ENCODE data around the gene CCR2.
"Not testable (repeated sequence)": the region's sequence is repeated elsewhere in the genome, so short reads cannot be mapped to it uniquely, and the experiment has no call there.

Gene CCR2

GRCh38 chr3:46381625-46382024, 27.7 kb downstream of the CCR2 start:
- no peak overlapping the region for H3K27ac ChIP-seq (ENCODE audit: low read depth, low read length)
- 80% methylated on average over 3 of the region's 3 CpGs for WGBS
- peaks cover 10% of the 10 kb centered on the region for H3K4me1 ChIP-seq (ENCODE audit: insufficient read depth, low read length)

GRCh38 chr3:46383211-46383950, 29.5 kb downstream of the CCR2 start:
- Histone ChIP-seq H3K27ac (ENCODE audit: low read depth, low read length) (no peak overlapping the region), H3K36me3 (ENCODE audit: insufficient read depth, low read length) (no peaks in the 10 kb centered on the region), H3K27me3 (ENCODE audit: insufficient read depth, low read length) (no peaks in the 10 kb centered on the region), H3K9ac (ENCODE audit: low read depth, low read length) (no peak overlapping the region), H3K4me1 (ENCODE audit: insufficient read depth, low read length) (peaks cover 10% of the 10 kb centered on the region), H3K9me3 (ENCODE audit: insufficient read depth, low read depth, low read length) (no peaks in the 10 kb centered on the region), H3K4me3 (ENCODE audit: low read length) (no peak overlapping the region)
- WGBS, result 88% methylated on average over 5 of the region's 6 CpGs

More at GRCh38 chr3:46381625-46382024, 27.7 kb downstream of the CCR2 start:
- no peak overlapping the region for H3K9ac ChIP-seq (ENCODE audit: low read depth, low read length)
- no peaks in the 10 kb centered on the region for H3K36me3 ChIP-seq (ENCODE audit: insufficient read depth, low read length)
- H3K27me3 ChIP-seq (ENCODE audit: insufficient read depth, low read length), result no peaks in the 10 kb centered on the region
- H3K4me3 ChIP-seq (ENCODE audit: low read length), result no peak overlapping the region
- no peaks in the 10 kb centered on the region for H3K9me3 ChIP-seq (ENCODE audit: insufficient read depth, low read depth, low read length)

- Histone ChIP-seq H3K9ac (ENCODE audit: low read depth, low read length) (no peak overlapping the region), H3K4me1 (ENCODE audit: insufficient read depth, low read length) (peaks cover 10% of the 10 kb centered on the region), H3K9me3 (ENCODE audit: insufficient read depth, low read depth, low read length) (no peaks in the 10 kb centered on the region), H3K4me3 (ENCODE audit: low read length) (no peak overlapping the region), H3K27me3 (ENCODE audit: insufficient read depth, low read length) (no peaks in the 10 kb centered on the region), H3K27ac (ENCODE audit: low read depth, low read length) (no peak overlapping the region), H3K36me3 (ENCODE audit: insufficient read depth, low read length) (no peaks in the 10 kb centered on the region)
- WGBS, result 83% methylated on average over 5 of the region's 5 CpGs
These were observed 30.0 kb downstream of the CCR2 start for GRCh38 chr3:46383951-46384330.

GRCh38 chr3:46386205-46386604, 32.3 kb downstream of the CCR2 start:
- H3K9ac ChIP-seq (ENCODE audit: low read depth, low read length), result no peak overlapping the region
- no peaks in the 10 kb centered on the region for H3K27me3 ChIP-seq (ENCODE audit: insufficient read depth, low read length)
- no peaks in the 10 kb centered on the region for H3K4me1 ChIP-seq (ENCODE audit: insufficient read depth, low read length)
- no peaks in the 10 kb centered on the region for H3K9me3 ChIP-seq (ENCODE audit: insufficient read depth, low read depth, low read length)
- no peak overlapping the region for H3K4me3 ChIP-seq (ENCODE audit: low read length)
- WGBS, result 83% methylated on average over 4 of the region's 4 CpGs
- H3K36me3 ChIP-seq (ENCODE audit: insufficient read depth, low read length), result no peaks in the 10 kb centered on the region
- no peak overlapping the region for H3K27ac ChIP-seq (ENCODE audit: low read depth, low read length)

GRCh38 chr3:46388847-46389246, 34.9 kb downstream of the CCR2 start:
- H3K36me3 ChIP-seq (ENCODE audit: insufficient read depth, low read length); H3K27me3 ChIP-seq (ENCODE audit: insufficient read depth, low read length); H3K9ac ChIP-seq (ENCODE audit: low read depth, low read length); H3K27ac ChIP-seq (ENCODE audit: low read depth, low read length); H3K4me1 ChIP-seq (ENCODE audit: insufficient read depth, low read length); H3K4me3 ChIP-seq (ENCODE audit: low read length); H3K9me3 ChIP-seq (ENCODE audit: insufficient read depth, low read depth, low read length): not testable (repeated sequence)
- WGBS, result 92% methylated on average over 4 of the region's 4 CpGs

- Histone ChIP-seq H3K9ac (ENCODE audit: low read depth, low read length) (no peak overlapping the region), H3K9me3 (ENCODE audit: insufficient read depth, low read depth, low read length) (no peaks in the 10 kb centered on the region), H3K27ac (ENCODE audit: low read depth, low read length) (no peak overlapping the region), H3K4me1 (ENCODE audit: insufficient read depth, low read length) (no peaks in the 10 kb centered on the region), H3K27me3 (ENCODE audit: insufficient read depth, low read length) (no peaks in the 10 kb centered on the region), H3K36me3 (ENCODE audit: insufficient read depth, low read length) (no peaks in the 10 kb centered on the region), H3K4me3 (ENCODE audit: low read length) (no peak overlapping the region)
- WGBS, result 85% methylated on average over 6 of the region's 6 CpGs
These were observed 35.4 kb downstream of the CCR2 start for GRCh38 chr3:46389306-46389705.

- H3K36me3 ChIP-seq (ENCODE audit: insufficient read depth, low read length); H3K9me3 ChIP-seq (ENCODE audit: insufficient read depth, low read depth, low read length); H3K4me3 ChIP-seq (ENCODE audit: low read length); H3K27ac ChIP-seq (ENCODE audit: low read depth, low read length); H3K4me1 ChIP-seq (ENCODE audit: insufficient read depth, low read length); H3K9ac ChIP-seq (ENCODE audit: low read depth, low read length); H3K27me3 ChIP-seq (ENCODE audit: insufficient read depth, low read length): not testable (repeated sequence)
- 90% methylated on average over 5 of the region's 5 CpGs for WGBS
These were observed 37.6 kb downstream of the CCR2 start for GRCh38 chr3:46391526-46391925.

GRCh38 chr3:46393011-46393410, 39.1 kb downstream of the CCR2 start:
- no peaks in the 10 kb centered on the region for H3K9me3 ChIP-seq (ENCODE audit: insufficient read depth, low read depth, low read length)
- H3K4me1 ChIP-seq (ENCODE audit: insufficient read depth, low read length), result no peaks in the 10 kb centered on the region
- no peak overlapping the region for H3K9ac ChIP-seq (ENCODE audit: low read depth, low read length)
- no peaks in the 10 kb centered on the region for H3K36me3 ChIP-seq (ENCODE audit: insufficient read depth, low read length)
- 70% methylated on average over 2 of the region's 2 CpGs for WGBS
- no peak overlapping the region for H3K27ac ChIP-seq (ENCODE audit: low read depth, low read length)
- no peaks in the 10 kb centered on the region for H3K27me3 ChIP-seq (ENCODE audit: insufficient read depth, low read length)
- H3K4me3 ChIP-seq (ENCODE audit: low read length), result no peak overlapping the region

- WGBS, result 74% methylated on average over 8 of the region's 8 CpGs
- no peak overlapping the region for H3K27ac ChIP-seq (ENCODE audit: low read depth, low read length)
- H3K36me3 ChIP-seq (ENCODE audit: insufficient read depth, low read length), result no peaks in the 10 kb centered on the region
- no peaks in the 10 kb centered on the region for H3K9me3 ChIP-seq (ENCODE audit: insufficient read depth, low read depth, low read length)
- no peak overlapping the region for H3K9ac ChIP-seq (ENCODE audit: low read depth, low read length)
- no peak overlapping the region for H3K4me3 ChIP-seq (ENCODE audit: low read length)
- no peaks in the 10 kb centered on the region for H3K4me1 ChIP-seq (ENCODE audit: insufficient read depth, low read length)
- no peaks in the 10 kb centered on the region for H3K27me3 ChIP-seq (ENCODE audit: insufficient read depth, low read length)
These were observed 39.9 kb downstream of the CCR2 start for GRCh38 chr3:46393554-46394434.

GRCh38 chr3:46395210-46395661, 41.3 kb downstream of the CCR2 start:
- Histone ChIP-seq H3K4me1 (ENCODE audit: insufficient read depth, low read length) (no peaks in the 10 kb centered on the region), H3K9me3 (ENCODE audit: insufficient read depth, low read depth, low read length) (no peaks in the 10 kb centered on the region), H3K36me3 (ENCODE audit: insufficient read depth, low read length) (no peaks in the 10 kb centered on the region), H3K27me3 (ENCODE audit: insufficient read depth, low read length) (no peaks in the 10 kb centered on the region), H3K4me3 (ENCODE audit: low read length) (no peak overlapping the region), H3K9ac (ENCODE audit: low read depth, low read length) (no peak overlapping the region), H3K27ac (ENCODE audit: low read depth, low read length) (no peak overlapping the region)
- WGBS, result 88% methylated on average over 6 of the region's 6 CpGs

- Histone ChIP-seq H3K9me3 (ENCODE audit: insufficient read depth, low read depth, low read length) (no peaks in the 10 kb centered on the region), H3K9ac (ENCODE audit: low read depth, low read length) (no peak overlapping the region), H3K27ac (ENCODE audit: low read depth, low read length) (no peak overlapping the region), H3K4me3 (ENCODE audit: low read length) (no peak overlapping the region), H3K36me3 (ENCODE audit: insufficient read depth, low read length) (no peaks in the 10 kb centered on the region), H3K27me3 (ENCODE audit: insufficient read depth, low read length) (no peaks in the 10 kb centered on the region), H3K4me1 (ENCODE audit: insufficient read depth, low read length) (no peaks in the 10 kb centered on the region)
- WGBS, result 91% methylated on average over 6 of the region's 6 CpGs
These were observed 42.0 kb downstream of the CCR2 start for GRCh38 chr3:46395766-46396530.
